UCSD-AML1 (cell line): ENCODE data around the gene EBF3.

ENCODE experiments used
- DNase-seq: peaks from one replicate; lab custom pipeline; 2025; ENCODE audit not compliant: unreplicated experiment; lab: John Stamatoyannopoulos, UW

Gene EBF3

DNA sequence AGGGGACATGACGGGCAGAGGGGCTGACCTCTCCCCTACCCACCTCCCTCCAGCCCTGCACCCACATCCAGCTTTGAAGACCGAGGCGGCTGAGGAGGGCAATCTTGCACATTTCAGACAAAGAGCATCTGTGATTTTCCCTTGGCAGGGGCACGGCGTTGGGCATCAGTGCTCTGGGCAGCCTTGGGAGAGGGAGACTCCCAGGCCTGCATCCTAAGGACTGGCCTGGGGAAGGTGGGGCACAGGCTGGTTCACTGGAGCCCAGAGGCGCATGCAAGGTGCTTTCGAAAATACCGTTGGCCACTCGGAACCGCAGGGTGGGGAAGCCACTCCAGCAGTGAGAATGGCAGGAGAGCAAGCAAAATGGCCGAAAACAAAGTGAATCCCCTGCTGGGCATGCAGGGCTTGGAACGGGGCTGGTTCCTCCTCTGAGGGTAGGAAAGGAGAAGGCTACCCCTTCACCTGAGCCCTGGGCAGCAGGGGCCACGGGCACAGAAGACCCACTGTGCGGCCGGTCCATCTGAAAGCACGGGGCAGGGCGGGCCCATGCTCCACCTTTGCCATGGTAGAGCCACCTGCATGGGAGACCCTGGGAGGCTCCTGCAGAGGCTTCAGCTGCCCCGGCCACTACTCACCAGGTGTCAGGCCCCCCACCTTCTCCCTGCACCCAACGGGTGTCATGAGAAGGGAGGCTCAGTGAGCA is 49.8 kb downstream of the EBF3 start:
- no peak for DNase-seq

DNA sequence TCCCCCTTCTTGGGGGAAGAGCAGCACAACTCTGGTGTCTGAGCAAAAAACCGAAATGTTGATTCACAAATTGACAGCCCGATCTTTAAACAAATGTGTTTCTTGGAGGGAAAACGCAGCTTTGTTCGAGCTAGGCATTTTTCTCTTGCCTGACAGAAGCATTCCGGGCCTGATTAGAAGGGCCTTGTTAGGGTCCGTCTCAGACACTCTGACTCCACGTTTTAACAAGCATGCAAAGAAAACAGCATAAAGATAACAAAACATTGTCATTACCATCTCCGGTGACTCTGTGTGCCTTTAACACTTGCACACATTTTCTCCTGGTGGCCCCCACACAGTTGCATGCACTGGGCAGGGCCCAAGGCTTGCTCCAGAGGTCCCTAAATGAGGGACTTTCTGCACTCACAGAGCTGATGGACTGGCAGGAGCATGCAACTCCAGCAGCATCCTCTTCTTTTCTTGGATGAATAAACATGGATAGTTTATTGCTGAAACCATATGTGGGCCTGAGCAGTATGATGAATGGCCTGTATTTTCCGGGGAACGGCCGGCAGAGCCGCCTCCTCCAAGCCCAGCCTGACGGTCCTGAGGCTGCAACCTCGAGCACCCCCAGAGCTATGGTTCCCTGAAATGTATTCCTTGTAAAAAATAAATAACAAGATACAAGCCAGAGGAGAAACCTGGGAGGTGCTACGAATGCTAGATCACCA is 50.9 kb downstream of the EBF3 start:
- DNase-seq = no peak

- no peak for DNase-seq
These were observed 51.7 kb downstream of the EBF3 start for GRCh38 chr10:129912166-129912917.

DNA sequence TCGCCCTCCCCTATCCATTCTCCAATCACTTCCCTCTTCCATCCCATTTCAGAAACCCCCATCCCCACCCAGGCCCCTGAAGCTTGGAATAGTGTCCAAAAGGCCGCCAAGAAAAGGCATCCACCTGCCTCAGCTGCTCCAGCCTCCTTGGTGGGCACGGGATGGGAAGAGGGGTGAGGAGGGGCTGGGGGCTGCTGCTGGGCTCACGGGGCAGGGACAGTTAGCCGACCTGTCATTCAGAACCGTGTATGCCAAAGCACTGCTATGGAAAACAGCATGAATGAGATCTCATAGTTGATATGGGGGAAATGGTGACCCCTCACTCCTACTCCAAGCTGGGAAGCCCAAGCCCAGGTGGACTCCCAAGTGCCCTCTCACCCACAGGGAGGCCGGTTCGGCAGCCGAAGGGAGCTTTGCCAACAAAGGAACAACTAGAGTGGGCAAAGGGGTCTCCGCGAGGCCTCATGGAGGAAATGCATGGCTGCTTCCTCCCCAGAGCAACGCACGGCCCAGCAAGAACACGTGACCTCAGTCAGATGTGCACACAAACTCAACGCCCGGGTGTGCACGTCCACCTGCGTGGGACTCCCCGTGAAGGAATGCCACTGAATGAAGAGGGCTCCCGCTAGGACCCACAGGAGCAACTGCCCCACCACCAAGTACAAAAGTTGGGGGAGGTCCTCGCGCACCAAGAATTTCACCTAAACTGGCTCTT is 52.5 kb downstream of the EBF3 start:
- no peak for DNase-seq

- DNase-seq = no peak
These were observed 53.2 kb downstream of the EBF3 start for GRCh38 chr10:129910861-129911260.

- DNase-seq = no peak
These were observed 54.4 kb downstream of the EBF3 start for GRCh38 chr10:129909531-129910256.

- DNase-seq = no peak
These were observed 55.0 kb downstream of the EBF3 start for GRCh38 chr10:129909080-129909479.

GRCh38 chr10:129908406-129908805 is 55.7 kb downstream of the EBF3 start:
- no peak for DNase-seq

GRCh38 chr10:129905553-129905952 is 58.5 kb downstream of the EBF3 start:
- DNase-seq = no peak

DNA sequence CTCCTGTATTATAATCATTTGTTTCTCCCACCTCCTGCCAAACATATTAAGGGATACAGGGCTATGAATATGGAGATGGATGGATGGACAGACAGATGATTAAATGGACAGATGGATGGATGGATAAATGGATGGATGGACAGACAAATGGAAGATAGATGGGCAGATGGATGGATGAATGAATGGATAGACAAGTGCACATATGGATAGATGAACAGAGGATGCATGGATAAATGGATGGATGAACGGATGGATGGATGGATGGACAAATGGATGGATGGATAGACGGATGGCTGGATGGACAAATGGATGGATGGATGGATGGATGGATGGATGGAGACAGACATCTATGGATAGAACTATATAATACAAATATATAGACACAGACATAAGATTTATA is 59.8 kb downstream of the EBF3 start:
- DNase-seq = no peak

- no peak for DNase-seq
These were observed 62.6 kb downstream of the EBF3 start for GRCh38 chr10:129901389-129902006.

- DNase-seq = no peak
These were observed 63.2 kb downstream of the EBF3 start for GRCh38 chr10:129900825-129901224.

- DNase-seq = no peak
These were observed 64.6 kb downstream of the EBF3 start for GRCh38 chr10:129899276-129900130.

GRCh38 chr10:129898706-129899268 is 65.3 kb downstream of the EBF3 start:
- no peak for DNase-seq

DNA sequence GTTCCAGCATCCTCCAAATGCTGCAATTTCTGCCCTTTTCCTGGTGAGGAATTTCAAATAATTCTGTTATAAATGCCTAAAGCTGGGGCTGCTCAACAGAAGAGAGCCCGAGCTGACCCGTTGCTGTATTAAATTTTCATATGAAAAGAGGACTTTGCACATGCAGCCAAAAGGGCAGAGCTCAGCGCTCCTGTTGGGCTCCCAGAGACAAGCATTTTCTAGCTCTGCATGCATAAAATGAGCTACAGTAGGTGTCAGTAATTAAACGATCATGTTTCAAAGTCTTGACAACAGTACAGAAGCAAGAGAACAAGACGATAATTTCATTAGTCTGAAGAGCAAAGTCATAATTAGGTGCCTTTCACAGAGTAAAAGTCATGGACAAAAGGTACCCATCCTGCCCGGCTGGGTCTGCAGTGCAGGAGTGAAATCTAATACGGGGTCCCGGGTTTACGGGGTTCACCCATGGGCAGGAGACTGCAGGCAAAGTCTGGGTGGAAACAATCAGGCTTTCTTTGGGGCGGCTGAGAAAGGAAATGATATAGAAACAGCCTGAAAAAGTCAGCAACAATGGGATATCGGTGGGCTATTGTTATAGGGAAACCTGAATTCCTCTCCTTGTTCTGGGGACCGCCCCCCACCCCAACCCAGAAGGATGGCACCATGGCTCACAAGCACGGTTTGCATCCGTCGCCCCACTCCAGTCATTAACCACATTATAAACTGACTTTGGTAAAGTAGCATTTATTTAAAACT is 66.0 kb downstream of the EBF3 start:
- DNase-seq = no peak

GRCh38 chr10:129896860-129897200 is 67.2 kb downstream of the EBF3 start:
- DNase-seq = no peak

- no peak for DNase-seq
These were observed 67.8 kb downstream of the EBF3 start for GRCh38 chr10:129896136-129896859.

DNA sequence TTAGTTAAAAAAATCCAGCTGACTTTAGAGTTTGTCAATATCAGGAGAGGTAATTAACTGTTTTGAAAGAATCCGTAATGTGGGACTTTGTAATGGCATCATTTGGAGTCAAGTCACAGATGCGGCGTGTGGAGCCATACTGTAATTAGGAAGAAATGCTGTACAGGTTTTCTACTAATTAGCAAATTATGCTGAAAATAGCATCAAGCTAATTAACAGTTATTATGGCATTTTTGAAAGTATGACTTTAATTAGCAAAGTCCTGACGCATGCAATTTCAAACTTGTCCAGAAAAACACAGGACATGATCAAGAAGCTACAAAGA is 68.3 kb downstream of the EBF3 start:
- DNase-seq = no peak
